GM15510 (cell line): Measurements from ENCODE around the gene CCL1.

ENCODE experiments used
- POLR2A ChIP-seq: IDR thresholded peaks from 3 replicates; pipeline ENCODE4 v1.6.1; 2011; ENCODE audit warnings: borderline replicate concordance; ENCODE audit not compliant: insufficient read length; ENCODE audit errors: extremely low read depth

The CCL1 gene

DNA sequence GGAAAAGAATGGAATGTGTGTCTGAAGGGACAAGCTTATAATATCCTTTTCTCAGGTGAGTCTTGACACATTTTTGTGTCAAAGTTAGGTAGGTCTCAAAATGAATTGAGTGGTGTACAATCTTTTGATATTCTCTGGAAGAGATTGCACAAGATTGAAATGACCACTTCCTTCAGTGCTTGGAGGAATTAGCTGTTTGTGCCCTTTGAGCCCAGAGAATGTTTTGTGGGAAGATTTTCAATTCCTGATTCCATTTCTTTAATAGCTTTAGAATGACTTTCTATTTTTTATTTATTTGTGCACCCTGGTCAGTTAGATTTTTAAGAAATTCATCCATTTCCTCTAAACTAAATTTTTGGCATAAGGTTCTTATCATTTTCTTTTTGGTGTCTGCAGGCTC, 8.4 kb downstream of the CCL1 start:
- no peak for TF ChIP-seq POLR2A

GRCh38 chr17:34352191-34352590, 10.8 kb downstream of the CCL1 start:
- TF ChIP-seq POLR2A, result no peak

DNA sequence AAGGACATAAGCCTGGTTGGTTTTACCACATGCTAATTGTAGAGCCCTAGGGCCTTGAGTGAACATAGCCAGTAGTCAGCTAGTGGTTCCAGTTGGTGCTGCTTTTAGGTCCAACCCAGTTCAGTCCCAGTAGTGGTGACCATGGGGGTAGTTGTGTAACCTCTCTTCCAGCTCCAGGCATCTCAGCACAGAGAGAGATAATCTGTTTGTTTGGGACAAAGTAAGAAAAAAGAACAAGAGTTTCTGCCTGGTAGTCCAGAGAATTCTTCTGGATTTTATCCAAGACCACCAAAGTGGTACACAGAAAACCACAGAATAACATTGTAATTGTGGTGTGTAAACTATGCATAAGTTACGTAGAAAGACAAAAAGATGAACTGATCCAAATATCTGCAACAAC, 11.9 kb downstream of the CCL1 start:
- TF ChIP-seq POLR2A, result no peak

DNA sequence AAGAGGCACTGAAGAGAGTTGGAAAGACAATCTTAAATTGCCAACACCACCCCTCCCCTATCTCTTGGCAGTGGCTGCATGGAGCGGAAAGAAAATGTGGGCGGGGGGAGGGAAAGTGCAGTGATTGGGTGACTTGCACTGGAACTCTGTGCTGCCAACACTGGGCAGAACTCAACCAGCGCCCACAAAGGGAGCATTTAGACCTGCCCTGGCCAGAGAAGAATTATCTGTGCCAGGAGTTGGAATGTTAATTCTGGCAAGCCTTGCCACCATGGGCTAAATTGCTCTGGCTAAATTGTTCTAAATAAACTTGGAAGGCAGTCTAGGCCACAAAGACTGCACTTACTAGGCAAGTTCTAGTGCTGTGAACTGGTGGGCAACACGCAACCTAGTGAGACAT, 13.3 kb downstream of the CCL1 start:
- TF ChIP-seq POLR2A, result no peak

DNA sequence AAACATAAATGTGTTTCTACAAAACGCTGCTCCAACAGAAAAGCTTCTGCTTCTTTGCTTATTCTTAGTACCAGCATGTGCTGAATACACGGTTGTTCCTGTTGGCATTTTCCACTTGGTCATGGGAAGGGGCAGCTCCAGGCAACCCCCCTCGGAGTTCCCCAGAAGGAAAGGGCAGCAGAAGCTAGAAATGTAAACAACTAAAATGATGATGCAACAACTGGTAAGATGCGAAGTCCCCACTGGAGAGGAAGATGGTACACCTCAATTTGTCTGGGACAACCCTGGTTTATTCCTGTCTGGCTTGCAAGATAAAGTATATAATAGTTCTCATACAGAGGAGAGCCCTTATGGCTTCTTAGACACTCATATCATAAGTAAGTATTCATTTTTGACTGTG, 16.0 kb downstream of the CCL1 start:
- TF ChIP-seq POLR2A, result no peak

DNA sequence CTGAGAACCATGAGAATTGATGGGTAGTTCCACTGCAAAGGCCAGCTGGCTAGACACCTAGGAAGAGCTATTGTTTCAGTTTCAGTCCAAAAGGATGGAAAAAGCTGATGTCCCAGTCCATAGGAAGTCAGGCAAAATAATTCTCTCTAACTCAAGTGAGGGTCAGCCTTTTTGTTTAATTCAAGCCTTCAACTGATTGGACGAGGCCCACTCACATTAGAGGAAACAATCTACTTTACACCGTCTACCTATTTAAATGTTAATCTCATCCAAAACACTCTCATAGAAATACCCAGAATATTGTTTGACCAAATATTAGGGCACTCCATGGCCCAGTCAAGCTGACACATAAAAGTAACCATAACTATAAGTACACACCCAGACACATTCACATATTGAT, 21.1 kb downstream of the CCL1 start:
- no peak for TF ChIP-seq POLR2A

DNA sequence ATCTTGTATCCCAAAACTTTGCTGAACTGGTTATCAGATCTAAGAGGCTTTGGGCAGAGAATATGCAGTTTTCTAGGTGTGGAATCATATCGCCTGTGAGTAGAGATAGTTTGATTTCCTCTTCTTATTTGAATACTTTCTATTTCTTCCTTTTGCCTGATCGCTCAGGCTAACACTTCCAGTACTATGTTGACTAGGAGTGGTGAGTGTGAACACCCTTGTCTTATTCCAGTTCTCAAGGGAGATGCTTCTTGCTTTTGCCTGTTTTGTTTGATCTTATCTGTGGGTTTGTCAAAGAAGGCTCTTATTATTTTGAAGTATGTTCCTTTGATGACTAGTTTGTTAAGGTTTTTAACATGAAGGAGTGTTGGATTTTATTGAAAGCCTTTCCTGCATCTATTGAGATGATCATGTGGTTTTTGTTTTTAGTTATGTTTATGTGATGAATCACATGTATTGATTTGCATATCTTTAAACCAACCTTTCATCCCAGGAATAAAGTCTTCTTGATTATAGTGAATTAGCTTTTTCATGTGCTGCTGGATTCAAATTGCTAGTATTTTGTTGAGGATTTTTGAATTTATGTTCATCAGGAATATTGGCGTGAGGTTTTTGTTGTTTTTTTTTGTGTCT, 23.8 kb downstream of the CCL1 start:
- no peak for TF ChIP-seq POLR2A

GRCh38 chr17:34337701-34338100, 25.3 kb downstream of the CCL1 start:
- no peak for TF ChIP-seq POLR2A

DNA sequence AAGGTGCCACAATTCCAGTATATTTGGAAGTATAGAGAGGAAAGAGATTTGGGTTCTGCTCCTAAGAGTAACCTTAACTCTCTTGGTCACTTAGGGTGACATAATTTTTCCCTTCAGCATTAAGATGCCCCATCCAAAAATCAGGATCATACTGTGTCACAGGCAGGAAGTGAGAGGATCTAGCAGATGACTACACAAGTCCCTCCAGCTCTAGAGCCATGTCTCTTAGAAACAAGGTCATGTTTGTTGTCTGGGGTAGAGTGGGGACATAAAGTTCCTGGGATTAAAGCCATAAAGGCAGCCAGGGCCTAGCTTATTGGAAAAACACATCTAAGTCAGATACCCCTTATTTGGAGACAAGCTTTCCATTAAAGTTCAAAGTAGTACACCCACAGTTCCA, 41.1 kb downstream of the CCL1 start:
- TF ChIP-seq POLR2A, result no peak

GRCh38 chr17:34319039-34319483, 44.0 kb downstream of the CCL1 start, which contains the start of gene CCL8:
CCL8 (plus strand) TSS chr17:34319435; CDS start chr17:34319502, 67 bp downstream.
- no peak for TF ChIP-seq POLR2A

GRCh38 chr17:34318474-34318873, 44.6 kb downstream of the CCL1 start:
- TF ChIP-seq POLR2A, result no peak

- TF ChIP-seq POLR2A, result no peak
Measured at GRCh38 chr17:34314279-34314678, 48.8 kb downstream of the CCL1 start.

DNA sequence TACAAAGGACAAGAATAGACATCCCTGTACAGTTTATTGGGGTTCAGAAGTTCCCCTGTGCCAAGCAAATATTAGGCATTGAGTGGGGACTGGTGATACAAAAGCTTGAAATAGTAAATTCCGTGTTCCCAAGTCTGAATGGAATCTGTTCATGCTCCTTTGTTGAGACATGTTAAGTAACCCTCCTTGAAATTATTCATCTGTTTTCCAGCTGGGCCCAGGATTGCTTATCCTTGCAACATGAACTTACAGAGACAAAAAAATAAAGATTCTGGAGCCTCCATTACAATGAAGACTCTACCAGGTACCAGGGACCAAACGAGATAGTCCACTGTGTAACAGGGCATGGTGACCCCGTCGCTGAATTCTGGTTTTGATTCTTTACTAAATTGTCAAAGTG, 49.9 kb downstream of the CCL1 start:
- TF ChIP-seq POLR2A, result no peak

GRCh38 chr17:34312080-34312479, 51.0 kb downstream of the CCL1 start:
- no peak for TF ChIP-seq POLR2A

DNA sequence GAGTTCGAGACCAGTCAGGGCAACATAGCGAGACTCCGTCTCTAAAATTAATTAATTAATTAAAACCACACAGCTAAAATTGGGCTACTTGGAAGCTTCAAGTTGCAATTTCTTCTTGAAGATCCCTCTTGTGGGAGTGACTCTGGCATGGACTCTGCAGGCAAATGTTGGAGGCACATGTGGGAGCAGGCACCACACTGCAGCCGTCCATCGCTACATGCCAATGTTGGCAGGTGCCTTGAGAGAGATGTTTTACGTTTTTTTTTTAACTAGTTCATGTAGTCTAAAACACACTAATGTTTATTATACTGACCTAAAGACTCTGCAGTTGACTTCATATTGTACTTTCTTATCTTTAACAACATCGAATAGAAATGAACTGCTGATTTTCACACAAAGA, 51.7 kb downstream of the CCL1 start:
- TF ChIP-seq POLR2A, result no peak
